ENCODE measurements around the gene NCAPH2.

Gene NCAPH2

GRCh38 chr22:50490531-50491308 is 17.3 kb upstream of the NCAPH2 start:
- DNase-seq (ENCODE audit: low read depth), result no peak

- no peak for DNase-seq (ENCODE audit: low read depth)
Observed at GRCh38 chr22:50497093-50497492, 10.9 kb upstream of the NCAPH2 start.

- peak; percentile 50 for DNase-seq (ENCODE audit: low read depth)
Observed at GRCh38 chr22:50498322-50498890, 9.6 kb upstream of the NCAPH2 start.

- peak; percentile 19 for DNase-seq (ENCODE audit: low read depth)
Observed at GRCh38 chr22:50500452-50500851, 7.6 kb upstream of the NCAPH2 start.

GRCh38 chr22:50502096-50502495 is 5.9 kb upstream of the NCAPH2 start:
- DNase-seq (ENCODE audit: low read depth), result no peak

- no peak for DNase-seq (ENCODE audit: low read depth)
Observed at GRCh38 chr22:50502628-50503474, 5.2 kb upstream of the NCAPH2 start.

GRCh38 chr22:50503475-50504145 is 4.4 kb upstream of the NCAPH2 start:
- DNase-seq (ENCODE audit: low read depth), result no peak

GRCh38 chr22:50504369-50505211 is 3.4 kb upstream of the NCAPH2 start:
- no peak for DNase-seq (ENCODE audit: low read depth)

- no peak for DNase-seq (ENCODE audit: low read depth)
Observed at GRCh38 chr22:50505276-50505775, 2.7 kb upstream of the NCAPH2 start.

GRCh38 chr22:50505776-50506610 is 2.0 kb upstream of the NCAPH2 start:
- DNase-seq (ENCODE audit: low read depth), result no peak

- peak; percentile 13 for DNase-seq (ENCODE audit: low read depth)
Observed at GRCh38 chr22:50506611-50507420, 1.2 kb upstream of the NCAPH2 start.

- DNase-seq (ENCODE audit: low read depth), result no peak
Observed at GRCh38 chr22:50507421-50507990, 518 bp upstream of the NCAPH2 start, which contains the start of gene LMF2. Gene LMF2 (minus strand): TSS chr22:50507702. CDS start chr22:50507675, 27 bp downstream.

GRCh38 chr22:50508897-50509296 is 873 bp downstream of the NCAPH2 start:
- no peak for DNase-seq (ENCODE audit: low read depth)

GRCh38 chr22:50513175-50513574 is 5.2 kb downstream of the NCAPH2 start:
- DNase-seq (ENCODE audit: low read depth), result no peak

- DNase-seq (ENCODE audit: low read depth), result no peak
Observed at GRCh38 chr22:50516068-50516467, 8.0 kb downstream of the NCAPH2 start.

GRCh38 chr22:50516891-50517290 is 8.9 kb downstream of the NCAPH2 start:
- no peak for DNase-seq (ENCODE audit: low read depth)

- no peak for DNase-seq (ENCODE audit: low read depth)
Observed at GRCh38 chr22:50517495-50518260, 9.7 kb downstream of the NCAPH2 start.

- DNase-seq (ENCODE audit: low read depth), result no peak
Observed at GRCh38 chr22:50518606-50519005, 10.6 kb downstream of the NCAPH2 start.
